Naive thymus-derived CD8-positive, alpha-beta T cell (primary cell): Measurements from ENCODE around the gene HACD4. TPM values are rescaled to one million over a fixed set of nuclear protein-coding genes. Genes with fewer than 3 reads are reported as not detected.

ENCODE experiments used
- ATAC-seq, 2 donors: fragments of 150-1000 bp; cut with Tn5 transposase in 1 of 2; sonication (Bioruptor Pico), chemical (Tn5 transposase) in 1 of 2; 1 replicate in 1 of 2; 2 replicates in 1 of 2; pipeline ENCODE4 v1.10.0; 2021; ENCODE audit warnings: mild to moderate bottlenecking in 2 of 2, moderate library complexity in 2 of 2
- POLR2A ChIA-PET: fragments of 350-600 bp; sonication (Branson Sonifier 250); formaldehyde crosslinking; loops from one replicate; lab custom pipeline; 2021; ENCODE audit warnings: antibody characterized with exemption; lab: Charles Lee
- DNase-seq, 10 donors: peaks; one replicate each; pipeline versions ENCODE4 v3.0.0 to v3.0.0-alpha.2; 2020 to 2022
- H3K27ac Mint-ChIP-seq, 10 donors: one replicate each; pipeline ENCODE4 v1.8.0; 2020 to 2022; ENCODE audit warnings: mild to moderate bottlenecking in 10 of 10, mixed read lengths in 10 of 10, moderate library complexity in 4 of 10, inconsistent platforms in 1 of 10
- H3K27me3 Mint-ChIP-seq, 5 donors: one replicate each; pipeline ENCODE4 v1.8.0; 2021 to 2022; ENCODE audit warnings: mixed read lengths in 5 of 5
- H3K36me3 Mint-ChIP-seq, 3 donors: one replicate each; pipeline ENCODE4 v1.8.0; 2020 to 2022; ENCODE audit warnings: mixed read lengths in 3 of 3, mild to moderate bottlenecking in 2 of 3, inconsistent platforms in 1 of 3
- H3K4me1 Mint-ChIP-seq, 4 donors: one replicate each; pipeline ENCODE4 v1.8.0; 2021 to 2022; ENCODE audit warnings: mixed read lengths in 4 of 4
- H3K4me3 Mint-ChIP-seq, 10 donors: one replicate each; pipeline ENCODE4 v1.8.0; 2020 to 2022; ENCODE audit warnings: mild to moderate bottlenecking in 10 of 10, mixed read lengths in 10 of 10, moderate library complexity in 6 of 10, inconsistent platforms in 1 of 10
- H3K9me3 Mint-ChIP-seq, 9 donors: one replicate each; pipeline ENCODE4 v1.8.0; 2020 to 2022; ENCODE audit warnings: mixed read lengths in 9 of 9, mild to moderate bottlenecking in 3 of 9, inconsistent platforms in 1 of 9, moderate library complexity in 1 of 9
- polyA plus RNA-seq, 3 donors: library from polyadenylated mRNA; unstranded; fragments of 300-500 nt; fragmentation: Illumina TruSeq; gene quantifications; one replicate each; pipeline ENCODE4 v1.2.3, GENCODE V29; 2021
- total RNA-seq, 8 experiments: library from RNA in 2 of 8; stranded (reverse) in 2 of 8; gene quantifications; one replicate each; pipeline ENCODE4 v1.2.3 and lab custom pipeline; 2021 to 2026

Gene HACD4
- total and polyA plus RNA-seq, 5 experiments from 2014 or later: 7.5 to 12.6 (median 8.1) TPM

- no peak for DNase-seq
- POLR2A ChIA-PET: no interaction called here
- Mint-ChIP-seq H3K36me3 (peaks cover 0 to 2% (median 0%) of the 10 kb centered on the region in 3 donors), H3K9me3 (no peaks in the 10 kb centered on the region), H3K4me3 (no peak overlapping the region), H3K27me3 (peaks cover 0 to 2% (median 0%) of the 10 kb centered on the region in 5 donors), H3K27ac (no peak overlapping the region), H3K4me1 (peaks cover 8 to 14% (median 12%) of the 10 kb centered on the region in 4 donors)
- no peak for ATAC-seq
Measured at GRCh38 chr9:21042466-21042865, 11.0 kb upstream of the HACD4 start.

DNA sequence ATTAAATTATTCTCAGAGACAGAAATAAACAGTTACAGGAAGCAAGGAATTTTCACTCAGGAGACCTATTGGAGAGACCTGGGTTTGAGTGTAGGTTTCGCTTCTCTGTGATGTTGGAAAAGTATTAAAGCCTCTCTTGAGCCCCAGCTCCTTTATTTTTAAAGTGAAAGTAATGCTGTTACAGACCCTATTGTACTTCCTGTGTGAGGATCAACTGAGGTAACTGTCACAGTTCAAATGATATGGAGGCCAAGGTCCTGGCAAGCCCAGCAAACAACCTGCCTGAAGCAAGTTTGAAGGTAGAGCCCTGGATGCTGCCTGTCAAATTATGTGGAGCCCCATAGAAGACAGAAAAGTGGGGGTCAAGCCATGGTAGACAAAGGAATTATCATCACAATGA is 7.9 kb upstream of the HACD4 start:
- DNase-seq (no peak), ATAC-seq (no peak)
- no peaks in the 10 kb centered on the region for H3K27me3 Mint-ChIP-seq
- POLR2A ChIA-PET: interaction anchor here (1.2 kb wide), 1 partner anchor 9 kb away, joined by 3 read pairs; no protein-coding TSS in a partner anchor
- H3K36me3 Mint-ChIP-seq: no peaks in the 10 kb centered on the region
- H3K9me3 Mint-ChIP-seq: no peaks in the 10 kb centered on the region
- peak overlapping the region in 5 of 10 donors; percentile 0 to 56 (median 5) for H3K4me3 Mint-ChIP-seq
- H3K4me1 Mint-ChIP-seq: peaks cover 6 to 9% (median 8%) of the 10 kb centered on the region in 4 donors
- H3K27ac Mint-ChIP-seq: peak overlapping the region in 9 of 10 donors; percentile 2 to 89 (median 32)

DNA sequence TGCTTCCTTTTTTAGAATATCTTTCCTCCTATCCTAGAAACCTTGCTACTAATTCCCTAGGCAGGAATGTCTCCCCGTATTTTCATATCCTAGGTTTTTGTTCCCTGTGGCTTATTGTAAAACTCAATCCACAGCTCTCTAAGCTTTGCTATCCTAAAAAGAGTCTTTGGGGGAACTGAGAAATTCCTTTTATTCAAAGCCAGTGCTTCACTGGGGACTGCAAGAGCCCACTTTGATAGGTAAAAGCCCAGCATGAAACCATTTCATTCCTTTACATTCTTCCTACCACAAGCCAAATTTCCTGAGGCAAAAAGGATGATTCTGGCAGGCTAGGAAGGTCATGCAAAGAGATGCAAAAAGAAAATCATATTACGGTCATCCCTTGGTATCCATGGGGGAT is 5.8 kb upstream of the HACD4 start:
- ATAC-seq (no peak), DNase-seq (no peak)
- no peaks in the 10 kb centered on the region for H3K36me3 Mint-ChIP-seq
- no peak overlapping the region for H3K27ac Mint-ChIP-seq
- no peaks in the 10 kb centered on the region for H3K27me3 Mint-ChIP-seq
- peaks cover 12 to 24% (median 21%) of the 10 kb centered on the region in 4 donors for H3K4me1 Mint-ChIP-seq
- H3K9me3 Mint-ChIP-seq: no peaks in the 10 kb centered on the region
- POLR2A ChIA-PET: interaction anchor here (1.2 kb wide), 1 partner anchor 37 kb away, joined by 3 read pairs; no protein-coding TSS in a partner anchor
- H3K4me3 Mint-ChIP-seq: no peak overlapping the region

GRCh38 chr9:21031808-21032183 is 356 bp upstream of the HACD4 start:
- Mint-ChIP-seq H3K4me3 (peak overlapping the region in 5 of 10 donors; percentile 74 to 88 (median 80)), H3K9me3 (no peaks in the 10 kb centered on the region), H3K27ac (peak overlapping the region in 8 of 10 donors; percentile 55 to 87 (median 76)), H3K27me3 (no peaks in the 10 kb centered on the region), H3K4me1 (peaks cover 10 to 42% (median 24%) of the 10 kb centered on the region in 4 donors), H3K36me3 (peaks cover 0 to 11% (median 10%) of the 10 kb centered on the region in 3 donors)
- POLR2A ChIA-PET: interaction anchor here (1.0 to 1.4 kb wide), 5 partner anchors 12 to 409 kb away, joined by 3 to 6 read pairs (median 4); partner anchors contain the start of gene MLLT3
- DNase-seq: no peak
- ATAC-seq: no peak

GRCh38 chr9:21030389-21031035 is 928 bp downstream of the HACD4 start:
- ATAC-seq: peak; percentile 38 to 40
- no peaks in the 10 kb centered on the region for H3K27me3 Mint-ChIP-seq
- no peaks in the 10 kb centered on the region for H3K9me3 Mint-ChIP-seq
- peaks cover 0 to 24% (median 21%) of the 10 kb centered on the region in 3 donors for H3K36me3 Mint-ChIP-seq
- DNase-seq: peak in 4 of 10 donors; percentile 3 to 37 (median 35)
- POLR2A ChIA-PET: interaction anchor here (0.6 to 1.5 kb wide), 10 partner anchors 9 to 408 kb away, joined by 3 to 9 read pairs (median 4); partner anchors contain the start of gene MLLT3
- H3K27ac Mint-ChIP-seq: no peak overlapping the region
- no peak overlapping the region for H3K4me3 Mint-ChIP-seq
- peaks cover 10 to 54% (median 36%) of the 10 kb centered on the region in 4 donors for H3K4me1 Mint-ChIP-seq

DNA sequence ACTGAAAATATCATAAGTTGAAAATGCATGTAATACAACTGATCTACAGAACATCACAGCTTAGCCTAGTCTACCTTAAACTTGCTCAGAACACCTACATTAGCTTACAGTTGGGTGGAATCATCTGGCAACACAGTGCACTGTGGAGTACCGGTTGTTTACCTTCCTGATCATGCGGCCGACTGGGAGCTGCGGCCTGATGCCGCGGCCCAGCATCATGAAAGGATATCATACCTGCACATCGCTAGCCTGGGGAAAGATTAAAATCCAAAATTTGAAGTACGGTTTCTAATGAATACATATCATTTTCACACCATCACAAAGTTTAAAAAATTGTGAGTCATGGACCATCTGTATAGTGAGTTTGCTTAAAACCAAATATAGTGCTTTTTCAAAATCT is 1.8 kb downstream of the HACD4 start:
- peaks cover 0 to 25% (median 24%) of the 10 kb centered on the region in 3 donors for H3K36me3 Mint-ChIP-seq
- no peak overlapping the region for H3K4me3 Mint-ChIP-seq
- H3K9me3 Mint-ChIP-seq: no peaks in the 10 kb centered on the region
- DNase-seq (no peak), ATAC-seq (no peak)
- H3K27me3 Mint-ChIP-seq: no peaks in the 10 kb centered on the region
- POLR2A ChIA-PET: no interaction called here
- no peak overlapping the region for H3K27ac Mint-ChIP-seq
- peaks cover 10 to 55% (median 38%) of the 10 kb centered on the region in 4 donors for H3K4me1 Mint-ChIP-seq

- H3K36me3 Mint-ChIP-seq: peaks cover 0 to 36% (median 33%) of the 10 kb centered on the region in 3 donors
- peak overlapping the region in 6 of 10 donors; percentile 3 to 65 (median 34) for H3K27ac Mint-ChIP-seq
- DNase-seq (no peak), ATAC-seq (no peak)
- H3K9me3 Mint-ChIP-seq: peaks cover 0 to 4% (median 0%) of the 10 kb centered on the region in 9 donors
- peak overlapping the region in 1 of 10 donors; percentile 1 for H3K4me3 Mint-ChIP-seq
- H3K27me3 Mint-ChIP-seq: no peaks in the 10 kb centered on the region
- POLR2A ChIA-PET: no interaction called here
- H3K4me1 Mint-ChIP-seq: peaks cover 10 to 58% (median 40%) of the 10 kb centered on the region in 4 donors
Measured at GRCh38 chr9:21028466-21028865, 3.0 kb downstream of the HACD4 start.

GRCh38 chr9:21027295-21027694 is 4.1 kb downstream of the HACD4 start:
- Mint-ChIP-seq H3K27ac (peak overlapping the region in 2 of 10 donors; percentile 16 to 61), H3K4me3 (no peak overlapping the region), H3K36me3 (peaks cover 0 to 44% (median 38%) of the 10 kb centered on the region in 3 donors), H3K4me1 (peaks cover 4 to 49% (median 31%) of the 10 kb centered on the region in 4 donors), H3K27me3 (no peaks in the 10 kb centered on the region), H3K9me3 (peaks cover 0 to 9% (median 0%) of the 10 kb centered on the region in 9 donors)
- no peak for ATAC-seq
- POLR2A ChIA-PET: no interaction called here
- no peak for DNase-seq

DNA sequence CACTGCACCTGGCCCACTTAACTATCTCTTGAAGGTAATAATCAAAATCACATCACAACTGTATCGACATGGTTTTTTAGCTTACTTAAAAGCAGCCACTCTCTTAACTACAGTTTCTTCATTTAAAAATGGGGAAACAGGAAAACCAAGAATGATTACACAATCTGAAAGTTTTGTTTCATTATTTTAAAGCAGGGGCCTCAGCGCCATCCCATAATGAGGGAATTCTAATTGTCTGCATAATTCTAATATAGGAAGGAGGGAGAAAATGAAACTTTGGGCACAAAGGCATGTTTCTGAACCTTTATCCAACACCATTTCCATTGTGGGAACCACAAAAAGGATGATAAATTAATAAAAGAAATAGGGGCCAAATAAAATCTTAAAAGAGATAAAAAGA is 7.6 kb downstream of the HACD4 start:
- Mint-ChIP-seq H3K36me3 (peaks cover 0 to 66% (median 54%) of the 10 kb centered on the region in 3 donors), H3K4me3 (no peak overlapping the region), H3K4me1 (peaks cover 10 to 53% (median 43%) of the 10 kb centered on the region in 4 donors), H3K27me3 (no peaks in the 10 kb centered on the region), H3K27ac (peak overlapping the region in 2 of 10 donors; percentile 14 to 51), H3K9me3 (peaks cover 0 to 10% (median 0%) of the 10 kb centered on the region in 9 donors)
- POLR2A ChIA-PET: no interaction called here
- DNase-seq (no peak), ATAC-seq (no peak)

- POLR2A ChIA-PET: interaction anchor here (0.6 kb wide), 1 partner anchor 1072 kb away, joined by 3 read pairs; no protein-coding TSS in a partner anchor
- DNase-seq: no peak
Measured at GRCh38 chr9:21018177-21018576, 13.3 kb downstream of the HACD4 start.

DNA sequence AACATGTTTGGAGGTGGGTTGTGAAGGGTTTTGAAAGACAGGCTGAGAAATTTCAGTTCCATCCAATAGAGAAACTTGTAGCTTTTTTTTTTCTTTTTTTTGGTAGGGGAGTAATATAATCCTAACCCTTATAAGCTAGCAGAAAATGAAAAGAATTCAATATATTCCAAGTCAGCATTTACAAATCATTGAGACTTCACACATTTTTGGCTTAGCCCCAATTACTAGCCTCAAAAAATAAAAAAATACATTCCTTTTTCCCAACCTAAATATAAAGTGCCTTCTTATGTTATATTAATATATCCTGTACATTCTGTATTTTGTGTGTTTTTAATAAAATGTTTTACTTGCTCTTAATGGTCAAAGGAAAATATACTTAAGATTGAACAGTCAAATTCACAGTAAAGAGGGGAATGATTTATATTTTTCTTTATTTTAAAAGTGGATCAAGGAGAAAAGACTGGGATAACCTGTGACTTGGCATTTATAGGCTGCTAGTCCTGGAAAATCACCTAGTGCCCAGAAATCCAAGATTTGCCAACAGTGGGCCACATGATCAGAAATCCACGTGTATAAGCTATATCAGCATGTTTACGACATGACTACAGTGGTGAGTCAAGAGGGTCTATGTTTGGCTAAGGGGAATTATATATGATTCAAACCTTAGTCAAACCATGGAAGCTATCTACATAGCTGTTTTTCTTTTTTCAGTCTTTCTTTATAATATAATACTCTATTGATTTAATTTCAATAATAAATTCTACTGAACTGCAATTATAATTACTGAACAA is 14.5 kb downstream of the HACD4 start:
- peak overlapping the region in 4 of 10 donors; percentile 9 to 42 (median 10) for H3K27ac Mint-ChIP-seq
- H3K9me3 Mint-ChIP-seq: no peaks in the 10 kb centered on the region
- ATAC-seq: no peak
- POLR2A ChIA-PET: no interaction called here
- no peak for DNase-seq
- no peak overlapping the region for H3K4me3 Mint-ChIP-seq
- peaks cover 4 to 82% (median 59%) of the 10 kb centered on the region in 3 donors for H3K36me3 Mint-ChIP-seq
- H3K27me3 Mint-ChIP-seq: no peaks in the 10 kb centered on the region
- H3K4me1 Mint-ChIP-seq: peaks cover 10 to 22% (median 17%) of the 10 kb centered on the region in 4 donors

More at GRCh38 chr9:21018177-21018576, 13.3 kb downstream of the HACD4 start:
- peaks cover 10 to 25% (median 21%) of the 10 kb centered on the region in 4 donors for H3K4me1 Mint-ChIP-seq
- H3K27me3 Mint-ChIP-seq: no peaks in the 10 kb centered on the region
- no peak overlapping the region for H3K27ac Mint-ChIP-seq
- H3K36me3 Mint-ChIP-seq: peaks cover 4 to 79% (median 57%) of the 10 kb centered on the region in 3 donors
- H3K4me3 Mint-ChIP-seq: no peak overlapping the region
- H3K9me3 Mint-ChIP-seq: peaks cover 0 to 5% (median 0%) of the 10 kb centered on the region in 9 donors
- no peak for ATAC-seq

GRCh38 chr9:21015995-21016394 is 15.4 kb downstream of the HACD4 start:
- ATAC-seq (no peak), DNase-seq (no peak)
- peaks cover 4 to 82% (median 60%) of the 10 kb centered on the region in 3 donors for H3K36me3 Mint-ChIP-seq
- H3K27ac Mint-ChIP-seq: peak overlapping the region in 4 of 10 donors; percentile 3 to 42 (median 20)
- H3K27me3 Mint-ChIP-seq: no peaks in the 10 kb centered on the region
- H3K4me3 Mint-ChIP-seq: no peak overlapping the region
- POLR2A ChIA-PET: no interaction called here
- H3K4me1 Mint-ChIP-seq: peaks cover 5 to 20% (median 11%) of the 10 kb centered on the region in 4 donors
- H3K9me3 Mint-ChIP-seq: no peaks in the 10 kb centered on the region
